NAMALWA (cell line): ENCODE data around the gene WASHC4.

ENCODE experiments used
- DNase-seq: peaks from one replicate; pipeline ENCODE4 v3.0.0-alpha.2; 2015; ENCODE audit warnings: low spot score

Gene WASHC4

DNA sequence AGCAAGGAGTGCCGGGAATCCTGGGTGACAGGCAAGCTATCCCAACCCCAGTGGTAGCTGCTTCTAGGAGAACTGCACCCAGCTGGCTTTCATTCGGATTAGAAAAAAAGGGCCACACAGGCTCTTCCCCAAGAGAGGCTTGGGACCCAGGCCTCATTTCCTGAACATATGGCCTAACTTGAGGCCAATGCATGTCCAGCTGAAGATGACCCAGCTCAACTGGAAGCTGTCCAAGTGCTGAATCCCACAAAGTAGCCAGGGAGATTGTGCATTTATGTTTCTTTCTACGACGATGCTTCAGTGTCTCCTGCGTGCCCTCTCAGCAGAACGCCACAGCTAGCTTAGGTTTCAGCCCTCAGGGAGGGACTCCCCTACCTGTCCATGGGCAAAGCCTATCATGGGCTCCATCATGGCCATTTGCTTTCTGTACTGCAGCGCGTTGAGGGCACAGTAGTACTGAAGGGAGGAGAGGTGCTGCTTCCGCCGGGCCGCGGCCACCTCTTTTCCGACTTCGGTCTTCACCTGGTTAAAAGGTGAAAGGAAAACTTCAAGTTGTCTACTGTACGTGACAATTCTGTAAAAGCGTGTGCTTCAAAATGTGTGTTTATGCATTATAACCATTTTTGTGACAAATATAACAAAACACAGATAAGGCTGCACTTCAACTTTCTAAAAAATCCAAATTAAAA lies 99.3 kb downstream of the WASHC4 start:
- DNase-seq, result no peak

DNA sequence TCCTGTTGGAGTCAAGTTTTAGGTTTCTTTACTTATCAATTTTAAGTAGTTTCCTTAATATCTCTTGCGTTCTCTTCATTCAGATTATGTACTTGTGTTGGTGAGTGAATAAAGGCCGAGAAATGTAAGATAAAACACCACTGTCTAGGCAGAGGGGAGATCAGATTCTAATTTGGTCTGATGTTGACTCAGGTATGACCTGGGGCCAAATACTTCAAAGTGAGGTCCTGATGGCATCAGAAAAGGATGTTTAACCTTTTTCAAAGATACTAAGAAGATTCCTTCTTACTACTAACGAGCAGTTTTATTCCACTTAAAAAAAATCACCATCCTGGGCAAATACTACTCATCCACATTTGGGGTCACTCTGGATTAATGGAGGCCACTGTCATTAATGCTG lies 101.6 kb downstream of the WASHC4 start:
- DNase-seq, result no peak

DNA sequence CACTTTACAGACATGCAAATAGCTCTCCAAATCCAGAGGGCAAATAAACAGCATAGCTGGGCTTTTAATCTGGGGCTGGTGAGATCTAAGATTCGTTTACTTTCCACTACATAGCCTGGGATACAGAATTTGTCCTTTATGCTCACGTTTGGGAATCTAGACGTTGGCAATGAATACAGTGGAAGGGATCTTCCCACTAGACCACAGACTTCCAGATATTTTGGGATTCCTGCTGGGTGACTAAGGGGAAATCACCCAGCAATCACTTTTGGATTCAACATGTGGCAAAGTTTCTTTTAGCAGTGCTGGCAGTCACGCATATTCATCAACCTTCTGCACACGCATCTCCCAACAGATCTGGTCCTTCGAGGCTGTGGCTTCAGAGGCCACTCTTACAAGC lies 104.9 kb downstream of the WASHC4 start:
- no peak for DNase-seq

DNA sequence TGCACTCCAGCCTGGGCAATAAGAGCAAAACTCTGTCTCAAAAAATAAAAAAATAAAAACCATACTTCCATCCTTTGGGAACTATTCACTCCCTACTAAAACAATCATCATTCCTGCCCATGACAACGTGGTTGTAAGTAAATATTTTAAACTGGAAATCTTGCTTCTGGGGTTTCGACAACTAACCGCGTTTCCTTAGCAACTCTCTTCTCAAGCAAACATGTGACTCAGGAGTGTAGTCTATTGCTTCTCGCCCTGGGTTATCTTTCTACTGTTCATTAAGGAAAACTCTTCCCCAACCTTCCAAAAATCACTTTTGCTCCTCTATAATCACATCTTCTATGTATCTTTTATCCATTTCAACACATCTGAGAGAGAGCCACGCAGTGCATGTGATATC lies 106.6 kb downstream of the WASHC4 start:
- DNase-seq, result no peak

DNA sequence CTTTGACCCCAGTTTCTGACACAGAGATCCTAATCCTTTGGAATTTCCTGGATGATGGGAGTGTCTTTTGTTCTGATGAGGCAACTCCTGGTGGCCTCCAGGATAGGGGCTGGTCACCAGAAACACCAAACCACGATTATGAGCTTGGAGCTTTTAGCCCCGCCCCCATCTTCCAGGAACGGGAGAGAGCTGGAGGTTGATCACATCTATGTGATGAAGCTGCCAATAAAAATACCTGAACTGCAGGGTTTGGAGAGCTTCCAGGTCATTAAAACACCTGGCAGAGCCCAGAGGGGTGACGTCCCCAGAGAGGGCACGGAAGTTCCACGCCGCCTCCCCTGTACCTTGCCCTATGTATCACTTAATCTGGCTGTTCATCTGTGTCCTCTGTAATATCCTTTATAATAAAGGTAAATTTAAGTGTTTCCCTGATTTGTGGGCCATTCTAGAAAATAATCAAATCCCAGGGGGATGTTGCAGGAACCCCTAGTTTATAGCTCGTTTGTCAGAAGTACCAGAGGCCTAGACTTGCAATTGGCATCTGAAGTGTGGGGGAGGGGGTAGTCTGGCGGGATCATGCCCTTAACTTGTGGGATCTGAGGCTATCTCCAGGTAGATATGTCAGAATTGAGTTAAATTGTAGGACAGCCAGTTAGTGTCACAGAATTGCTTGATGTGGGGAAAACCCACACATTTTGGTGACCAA lies 107.3 kb downstream of the WASHC4 start:
- no peak for DNase-seq

DNA sequence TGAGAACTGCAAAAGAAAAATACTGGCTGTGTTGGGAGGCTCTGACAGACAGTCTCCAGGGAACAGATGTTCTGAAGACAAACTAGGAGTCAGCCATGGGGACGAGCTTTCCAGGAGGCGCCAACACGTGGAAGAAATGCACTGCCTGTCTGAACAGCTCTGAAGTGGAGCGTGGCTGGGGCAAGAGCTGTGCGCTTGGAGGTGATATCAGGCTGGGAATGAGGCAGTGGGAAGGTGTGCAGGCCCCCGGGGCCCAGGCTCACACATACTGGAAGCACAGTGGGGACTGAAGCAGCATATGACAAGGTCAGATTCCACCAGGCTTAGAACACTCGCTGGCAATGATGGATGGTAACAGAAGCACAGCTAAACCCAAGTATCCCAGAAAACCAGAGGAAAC lies 110.9 kb downstream of the WASHC4 start:
- no peak for DNase-seq
